Progenitor cell of endocrine pancreas (in vitro differentiated cells): ENCODE data around the gene RALGAPA2. TPM values are rescaled to one million over a fixed set of nuclear protein-coding genes. Genes with fewer than 3 reads are reported as not detected.

Source experiments
- DNase-seq: peaks from one replicate; pipeline ENCODE4 v3.0.0; 2021; ENCODE audit warnings: low spot score; ENCODE audit not compliant: unreplicated experiment
- H3K27ac Mint-ChIP-seq: 2 replicates; pipeline ENCODE4 v1.8.0; 2021; ENCODE audit warnings: mild to moderate bottlenecking, moderate library complexity, mixed read lengths
- H3K27me3 Mint-ChIP-seq: 2 replicates; pipeline ENCODE4 v1.8.0; 2021; ENCODE audit warnings: mixed read lengths
- H3K36me3 Mint-ChIP-seq: 2 replicates; pipeline ENCODE4 v1.8.0; 2022; ENCODE audit warnings: mixed read lengths; ENCODE audit not compliant: insufficient read depth
- H3K4me1 Mint-ChIP-seq: 2 replicates; pipeline ENCODE4 v1.8.0; 2021; ENCODE audit warnings: low read depth, mixed read lengths
- H3K4me3 Mint-ChIP-seq: 2 replicates; pipeline ENCODE4 v1.8.0; 2021; ENCODE audit warnings: low read depth, mild to moderate bottlenecking, moderate library complexity, mixed read lengths
- H3K9me3 Mint-ChIP-seq: 2 replicates; pipeline ENCODE4 v1.8.0; 2021; ENCODE audit warnings: low read depth, mixed read lengths
- CTCF ChIP-seq: fragments of 200-600 bp; sonication (generic); IDR thresholded peaks from one replicate; pipeline ENCODE4 v1.5.0; 2021; ENCODE audit warnings: antibody characterized with exemption, mild to moderate bottlenecking; ENCODE audit not compliant: unreplicated experiment
- total RNA-seq: library from RNA; stranded (reverse); gene quantifications from 2 replicates; pipeline ENCODE4 v1.2.1, GENCODE V29; 2021

The RALGAPA2 gene
- total RNA-seq, 1 donor from 2014 or later = 109 TPM

DNA sequence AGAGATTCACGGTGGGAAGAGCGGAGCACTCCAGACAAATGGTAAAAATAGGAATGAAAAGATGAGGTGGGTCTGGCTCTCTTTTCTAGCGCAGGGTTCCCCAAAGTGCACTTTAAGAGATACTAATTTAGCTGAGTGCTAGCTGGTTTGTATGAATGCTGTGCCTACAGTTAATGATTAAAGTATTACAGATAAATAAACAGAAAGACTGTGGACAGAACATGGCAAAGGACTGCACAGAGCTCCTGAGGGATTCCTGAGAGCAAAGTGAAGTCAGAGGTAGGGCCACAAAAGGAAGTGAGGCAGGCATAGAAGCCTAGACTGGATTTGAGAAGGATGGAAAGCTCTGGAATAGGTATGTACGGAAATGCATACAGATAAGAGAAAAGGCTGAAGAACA lies 230.0 kb downstream of the RALGAPA2 start:
- H3K27ac Mint-ChIP-seq = peak overlapping the region; percentile 71
- no peak for TF ChIP-seq CTCF
- no peak overlapping the region for H3K4me3 Mint-ChIP-seq
- peaks cover 5% of the 10 kb centered on the region for H3K9me3 Mint-ChIP-seq
- peaks cover 21% of the 10 kb centered on the region for H3K36me3 Mint-ChIP-seq
- peaks cover 14% of the 10 kb centered on the region for H3K4me1 Mint-ChIP-seq
- DNase-seq = no peak
- H3K27me3 Mint-ChIP-seq = no peaks in the 10 kb centered on the region

DNA sequence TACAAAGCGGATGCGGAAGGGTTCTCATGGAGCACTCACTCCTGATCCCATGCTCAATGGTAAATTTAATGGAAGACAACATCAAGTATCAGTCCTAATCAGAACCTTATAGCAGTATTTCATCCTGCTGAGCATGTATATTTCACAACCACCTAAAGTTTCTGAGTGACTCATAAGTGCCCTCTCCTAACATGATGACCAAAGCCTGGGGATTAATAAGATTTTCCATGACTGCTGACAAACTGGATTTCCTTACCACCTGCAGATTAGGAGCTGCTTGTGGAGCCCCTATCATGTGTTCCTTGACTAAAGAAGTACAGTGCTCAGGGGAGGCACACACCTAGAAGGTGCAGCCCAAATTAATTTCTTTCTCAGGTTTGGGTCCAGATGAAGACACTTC lies 231.8 kb downstream of the RALGAPA2 start:
- peaks cover 17% of the 10 kb centered on the region for H3K36me3 Mint-ChIP-seq
- peaks cover 14% of the 10 kb centered on the region for H3K4me1 Mint-ChIP-seq
- H3K27ac Mint-ChIP-seq = no peak overlapping the region
- no peak for DNase-seq
- H3K27me3 Mint-ChIP-seq = no peaks in the 10 kb centered on the region
- no peak overlapping the region for H3K4me3 Mint-ChIP-seq
- H3K9me3 Mint-ChIP-seq = no peaks in the 10 kb centered on the region
- no peak for TF ChIP-seq CTCF

- DNase-seq = no peak
- peaks cover 21% of the 10 kb centered on the region for H3K36me3 Mint-ChIP-seq
- H3K4me1 Mint-ChIP-seq = peaks cover 14% of the 10 kb centered on the region
- no peaks in the 10 kb centered on the region for H3K9me3 Mint-ChIP-seq
- no peak for TF ChIP-seq CTCF
- no peak overlapping the region for H3K27ac Mint-ChIP-seq
- H3K27me3 Mint-ChIP-seq = no peaks in the 10 kb centered on the region
- no peak overlapping the region for H3K4me3 Mint-ChIP-seq
Measured at GRCh38 chr20:20480126-20480525, 232.3 kb downstream of the RALGAPA2 start.

- TF ChIP-seq CTCF = no peak
- Mint-ChIP-seq H3K36me3 (peaks cover 22% of the 10 kb centered on the region), H3K9me3 (no peaks in the 10 kb centered on the region), H3K27me3 (no peaks in the 10 kb centered on the region), H3K4me1 (peaks cover 7% of the 10 kb centered on the region), H3K4me3 (no peak overlapping the region), H3K27ac (no peak overlapping the region)
- DNase-seq = no peak
Measured at GRCh38 chr20:20477444-20478041, 234.9 kb downstream of the RALGAPA2 start.

- Mint-ChIP-seq H3K27ac (no peak overlapping the region), H3K9me3 (no peaks in the 10 kb centered on the region), H3K4me3 (no peak overlapping the region), H3K36me3 (peaks cover 25% of the 10 kb centered on the region), H3K27me3 (no peaks in the 10 kb centered on the region), H3K4me1 (no peaks in the 10 kb centered on the region)
- TF ChIP-seq CTCF = no peak
- DNase-seq = no peak
Measured at GRCh38 chr20:20476504-20476903, 235.9 kb downstream of the RALGAPA2 start.
